ENCODE data around the gene ZNF579. TPM values are rescaled to one million over a fixed set of nuclear protein-coding genes. Genes with fewer than 3 reads are reported as not detected.

ZNF579 gene
- total RNA-seq: 6.3 and 6.6 TPM in 2 replicates

GRCh38 chr19:55580628-55581144, at the start of gene ZNF579:
Gene ZNF579, minus strand, starts transcription at chr19:55580848. Its CDS starts 1,209 bp downstream, at chr19:55579639.

GRCh38 chr19:55624109-55625003, 43.7 kb upstream of the ZNF579 start, which contains the start of gene ZNF784:
Gene ZNF784, minus strand, starts transcription at chr19:55624566. Its CDS starts 5 bp downstream, at chr19:55624561.

GRCh38 chr19:55605637-55606470, 25.2 kb upstream of the ZNF579 start, which contains the start of gene ZNF865:
Gene ZNF865, plus strand, starts transcription at chr19:55605647. Its CDS starts 7,972 bp downstream, at chr19:55613619.

GRCh38 chr19:55599842-55600661, 19.4 kb upstream of the ZNF579 start, which contains the start of gene ZNF524:
Gene ZNF524, plus strand, starts transcription at chr19:55600288. Its CDS starts 1,825 bp downstream, at chr19:55602113.

GRCh38 chr19:55599468-55599841, 18.8 kb upstream of the ZNF579 start, which contains the start of gene FIZ1:
Gene FIZ1, minus strand, starts transcription at chr19:55599517. Its CDS starts 1,652 bp downstream, at chr19:55597865.

GRCh38 chr19:55545443-55545842, 35.2 kb downstream of the ZNF579 start, which contains the start of gene SBK3:
Gene SBK3, minus strand, starts transcription at chr19:55545543. Its CDS starts 0 bp downstream, at chr19:55545543.

GRCh38 chr19:55536951-55537740, 43.5 kb downstream of the ZNF579 start, which contains the start of gene SBK2:
Gene SBK2, minus strand, starts transcription at chr19:55537133. Its CDS starts 839 bp downstream, at chr19:55536294.

Other genes with a start within 250 kb of the ZNF579 start
- gene KMT5C, start 241.0 kb downstream of the ZNF579 start, total RNA-seq: 4.2 and 8.7 TPM in 2 replicates
- gene COX6B2, start 226.1 kb downstream of the ZNF579 start, total RNA-seq: not detected in 2 replicates
- gene GARIN5B, start 217.6 kb downstream of the ZNF579 start, total RNA-seq: not detected in 2 replicates
- 0.15 and 0.31 TPM in 2 replicates for gene IL11, start 210.4 kb downstream of the ZNF579 start, total RNA-seq
- not detected in 2 replicates for gene TMEM190, start 204.0 kb downstream of the ZNF579 start, total RNA-seq
- 0.19 and 0.83 TPM in 2 replicates for gene TMEM238, start 196.6 kb downstream of the ZNF579 start, total RNA-seq
- 656 and 731 TPM in 2 replicates for gene RPL28, start 194.9 kb downstream of the ZNF579 start, total RNA-seq
- gene UBE2S, start 173.1 kb downstream of the ZNF579 start, total RNA-seq: 22.0 and 33.7 TPM in 2 replicates
- not detected in 2 replicates for gene SHISA7, start 137.5 kb downstream of the ZNF579 start, total RNA-seq
- 84.9 and 94.9 TPM in 2 replicates for gene ISOC2, start 119.2 kb downstream of the ZNF579 start, total RNA-seq
- not detected in 2 replicates for gene C19orf85, start 116.1 kb downstream of the ZNF579 start, total RNA-seq
- 5.8 and 8.5 TPM in 2 replicates for gene ZNF628, start 104.2 kb downstream of the ZNF579 start, total RNA-seq
- gene NAT14, start 95.7 kb downstream of the ZNF579 start, total RNA-seq: 4.2 and 11.4 TPM in 2 replicates
- 70.0 and 81.2 TPM in 2 replicates for gene SSC5D, start 92.4 kb downstream of the ZNF579 start, total RNA-seq
- gene SBK2, start 43.7 kb downstream of the ZNF579 start, total RNA-seq: not detected in 2 replicates
- not detected in 2 replicates for gene SBK3, start 35.3 kb downstream of the ZNF579 start, total RNA-seq
- gene FIZ1, start 18.7 kb upstream of the ZNF579 start, total RNA-seq: 4.9 and 7.0 TPM in 2 replicates
- 17.9 and 21.6 TPM in 2 replicates for gene ZNF524, start 19.4 kb upstream of the ZNF579 start, total RNA-seq
- gene ZNF865, start 24.8 kb upstream of the ZNF579 start, total RNA-seq: 6.8 and 7.6 TPM in 2 replicates
- 2.1 and 4.0 TPM in 2 replicates for gene ZNF784, start 43.7 kb upstream of the ZNF579 start, total RNA-seq
- gene ZNF580, start 60.2 kb upstream of the ZNF579 start, total RNA-seq: 16.3 and 17.3 TPM in 2 replicates
- 37.1 and 44.1 TPM in 2 replicates for gene ZNF581, start 62.8 kb upstream of the ZNF579 start, total RNA-seq
- 14.9 and 17.8 TPM in 2 replicates for gene CCDC106, start 67.4 kb upstream of the ZNF579 start, total RNA-seq
- gene U2AF2, start 74.2 kb upstream of the ZNF579 start, total RNA-seq: 86.1 and 111 TPM in 2 replicates
- 164 and 197 TPM in 2 replicates for gene EPN1, start 94.4 kb upstream of the ZNF579 start, total RNA-seq
- not detected in 2 replicates for gene NLRP9, start 157.6 kb upstream of the ZNF579 start, total RNA-seq
- gene RFPL4A, start 178.2 kb upstream of the ZNF579 start, total RNA-seq: not detected in 2 replicates
- gene RFPL4AL1, start 188.3 kb upstream of the ZNF579 start, total RNA-seq: not detected in 2 replicates